HG03558 (cell line): ENCODE measurements around the gene LRRC2.
A peak's percentile ranks its signal among the peaks of the same experiment; 100 is the strongest.
"Not testable (repeated sequence)": the region's sequence is repeated elsewhere in the genome, so short reads cannot be mapped to it uniquely, and the experiment has no call there.

ENCODE experiments used
- ATAC-seq: cut with Tn5 transposase; IDR thresholded peaks from one replicate; pipeline ENCODE4 v1.9.1; 2021; ENCODE audit warnings: moderate number of reproducible peaks; ENCODE audit not compliant: unreplicated experiment; ENCODE audit errors: extremely low read depth

Gene LRRC2

DNA sequence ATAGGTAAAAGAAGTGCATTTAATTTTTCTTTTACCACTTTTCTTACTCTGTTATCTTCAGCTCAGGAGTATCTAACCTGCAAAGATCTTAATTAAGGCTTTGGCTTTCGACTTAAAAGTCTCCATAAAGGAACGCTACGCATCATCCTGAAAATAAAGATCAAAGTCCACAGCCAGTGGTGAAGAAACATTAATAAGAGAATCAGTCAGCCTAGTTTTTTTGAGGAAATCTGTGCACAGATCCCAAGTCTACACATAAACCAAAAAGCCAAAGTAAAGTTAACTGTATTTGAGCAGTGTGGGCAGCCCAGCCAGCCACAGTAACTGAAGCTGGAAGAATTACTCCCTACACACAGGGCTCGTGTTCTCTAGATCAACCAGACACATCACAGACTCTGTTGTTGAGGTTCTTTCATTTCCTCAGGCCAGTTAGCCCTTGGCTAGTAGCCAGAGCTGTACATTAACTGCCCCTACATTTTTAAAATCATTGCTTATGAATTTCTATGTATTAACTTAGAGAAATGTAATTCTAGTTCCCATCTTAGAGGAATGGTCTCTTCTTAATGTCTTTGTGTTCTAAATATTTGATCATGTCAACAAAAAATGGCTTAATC lies 6.9 kb downstream of the LRRC2 start:
- ATAC-seq: no peak

DNA sequence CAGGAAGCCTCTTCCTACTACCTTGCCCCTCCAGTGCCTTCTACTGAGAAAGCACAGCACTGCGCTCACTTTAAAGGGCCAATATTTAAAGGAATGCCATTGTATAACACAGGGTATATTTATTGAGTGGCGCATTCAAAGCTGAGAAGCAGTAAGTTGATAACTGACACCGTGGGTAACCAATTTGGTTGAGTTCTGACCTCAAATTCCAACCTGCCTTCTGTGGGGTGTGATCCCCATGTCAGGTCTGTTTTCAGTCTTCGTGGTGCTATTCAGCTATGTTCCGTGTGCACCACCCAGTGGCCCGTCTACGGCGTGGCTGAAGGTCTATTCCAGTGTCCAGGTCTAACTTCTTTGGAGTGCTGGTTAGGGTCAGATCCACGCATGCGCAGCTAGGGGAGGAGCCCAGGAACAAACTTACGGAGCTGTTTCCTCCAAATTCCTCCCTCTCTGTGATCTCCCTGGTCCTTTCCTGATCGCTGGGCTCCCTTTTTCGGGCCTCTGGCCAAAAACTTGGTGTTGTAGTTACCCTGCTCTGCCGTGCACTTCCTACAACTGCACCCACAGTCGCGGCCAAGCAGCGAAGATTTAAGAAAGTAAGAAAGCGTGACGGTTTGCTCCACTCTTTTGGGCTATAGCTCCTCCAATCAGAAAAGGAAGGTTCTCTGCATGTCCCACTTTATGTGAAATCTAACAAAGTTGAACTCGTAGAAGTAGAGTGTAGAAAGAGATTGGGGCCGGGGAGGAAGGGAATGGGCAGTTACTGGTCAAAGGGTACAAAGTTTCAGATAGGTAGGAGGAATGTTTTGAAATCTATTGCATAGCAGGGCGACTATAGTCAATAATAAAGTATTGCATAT lies 7.7 kb downstream of the LRRC2 start:
- no peak for ATAC-seq

DNA sequence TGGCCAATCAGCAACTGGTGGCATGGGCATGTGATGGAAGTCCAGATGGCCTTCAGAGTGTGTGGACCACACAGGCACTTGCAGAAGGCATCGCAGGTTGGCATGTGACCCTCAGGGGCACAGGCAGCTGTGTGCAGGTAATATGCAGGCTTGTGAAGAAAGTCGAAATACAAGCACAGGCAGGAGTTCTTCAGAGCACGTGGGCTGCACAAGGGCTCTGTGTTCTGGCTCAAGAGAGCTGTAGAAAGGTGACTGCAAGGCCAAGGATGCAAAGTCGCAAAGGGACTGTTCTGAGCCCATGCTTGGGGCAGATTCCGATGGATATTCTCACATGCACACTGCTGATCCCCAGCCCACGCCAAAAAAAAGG lies 8.3 kb downstream of the LRRC2 start:
- no peak for ATAC-seq

DNA sequence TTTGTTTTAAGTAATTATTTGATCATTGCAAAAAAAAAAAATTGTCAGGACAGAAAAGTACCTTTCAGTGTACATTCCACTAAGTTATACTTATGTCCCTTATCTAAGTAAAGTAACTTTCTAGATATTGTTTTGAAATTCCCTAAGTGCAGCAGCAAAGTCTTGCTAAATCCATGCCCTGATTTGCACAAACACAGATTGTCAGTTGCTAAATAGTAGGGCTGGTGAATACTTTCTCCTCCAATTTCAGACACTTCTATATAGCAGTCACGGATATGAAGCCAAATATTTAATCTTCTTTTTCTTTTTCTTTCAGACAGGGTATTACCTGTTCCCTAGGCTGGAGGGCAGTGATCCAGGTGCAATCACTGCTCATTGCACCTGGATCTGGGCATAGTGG lies 12.9 kb downstream of the LRRC2 start:
- ATAC-seq: no peak

DNA sequence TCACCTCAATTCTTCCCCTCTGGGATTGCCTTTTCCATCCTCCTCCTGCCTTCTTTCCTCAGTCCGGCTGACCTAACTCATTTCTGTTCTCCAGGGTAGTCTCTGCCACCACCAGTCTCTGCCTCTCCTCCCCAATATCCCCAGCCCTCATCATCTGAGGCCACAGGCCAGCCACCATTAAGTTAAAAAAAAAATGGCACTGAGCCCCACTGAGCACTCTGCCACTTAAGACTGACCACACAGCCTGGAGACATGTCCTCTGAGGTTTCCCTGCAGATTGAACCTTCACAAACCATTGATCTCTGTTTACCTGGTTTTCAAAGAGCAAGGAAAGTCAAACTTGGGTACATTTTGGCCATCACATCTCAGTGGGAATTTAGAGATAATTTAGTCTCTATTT lies 13.6 kb downstream of the LRRC2 start:
- ATAC-seq: no peak

DNA sequence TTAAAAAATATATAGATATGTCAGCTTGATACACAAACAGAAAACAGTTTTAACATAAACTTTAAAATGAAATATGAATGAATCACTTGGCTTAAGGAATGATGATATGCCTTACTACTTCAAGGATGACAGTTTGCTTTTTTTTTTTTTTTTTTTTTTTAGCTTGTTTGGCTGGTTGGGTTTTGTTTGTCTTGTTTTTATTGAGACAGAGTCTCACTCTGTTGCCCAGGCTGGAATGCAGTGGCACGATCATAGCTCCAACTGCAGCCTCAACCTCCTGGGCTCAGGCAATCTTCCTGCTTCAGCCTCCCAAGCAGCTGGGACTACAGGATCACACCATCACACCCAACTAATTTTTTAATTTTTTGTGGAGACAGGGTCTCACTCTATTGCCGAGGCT lies 14.5 kb downstream of the LRRC2 start:
- no peak for ATAC-seq

DNA sequence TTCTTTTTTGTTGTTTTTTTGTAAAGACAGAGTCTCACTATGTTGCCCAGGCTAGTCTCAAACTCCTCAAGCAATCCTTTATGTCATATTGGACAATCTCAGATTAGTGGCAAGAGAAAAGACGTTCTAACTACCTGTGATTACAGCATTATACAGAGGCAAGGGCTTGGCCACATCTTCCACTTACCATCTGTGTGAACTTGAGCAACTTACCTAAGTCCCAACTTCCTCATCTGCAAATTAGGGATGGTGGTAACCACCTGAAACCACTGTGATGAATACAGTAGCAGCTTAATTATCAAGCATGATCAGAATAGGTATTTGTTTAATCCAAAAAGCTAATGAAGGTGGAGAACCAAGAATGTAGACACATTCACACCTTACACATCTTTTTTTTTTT lies 16.1 kb downstream of the LRRC2 start:
- ATAC-seq: no peak

DNA sequence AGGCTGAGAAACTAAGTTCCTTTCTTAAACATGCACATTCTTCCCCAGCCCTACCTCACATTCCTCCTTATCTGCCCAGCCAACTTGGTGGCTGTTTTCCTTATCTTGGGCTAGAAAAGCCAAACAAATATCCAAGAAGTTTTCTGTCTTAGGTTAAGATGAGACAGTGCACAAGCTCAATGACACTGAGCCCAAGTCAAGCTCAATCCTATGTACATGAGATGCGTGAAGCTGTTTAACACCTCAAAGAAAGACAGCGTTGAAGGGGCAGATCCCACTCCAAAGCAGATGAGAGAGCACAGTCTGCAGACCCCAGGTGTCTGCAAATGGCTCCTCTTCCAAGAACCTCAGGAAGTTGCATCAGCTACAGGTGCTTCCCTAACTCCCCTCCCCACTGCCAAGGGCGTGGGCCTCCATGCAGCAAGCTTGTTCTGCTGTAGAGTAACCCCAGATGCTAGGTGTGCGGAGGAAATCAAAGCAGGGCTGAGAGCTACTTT lies 16.6 kb downstream of the LRRC2 start:
- no peak for ATAC-seq

DNA sequence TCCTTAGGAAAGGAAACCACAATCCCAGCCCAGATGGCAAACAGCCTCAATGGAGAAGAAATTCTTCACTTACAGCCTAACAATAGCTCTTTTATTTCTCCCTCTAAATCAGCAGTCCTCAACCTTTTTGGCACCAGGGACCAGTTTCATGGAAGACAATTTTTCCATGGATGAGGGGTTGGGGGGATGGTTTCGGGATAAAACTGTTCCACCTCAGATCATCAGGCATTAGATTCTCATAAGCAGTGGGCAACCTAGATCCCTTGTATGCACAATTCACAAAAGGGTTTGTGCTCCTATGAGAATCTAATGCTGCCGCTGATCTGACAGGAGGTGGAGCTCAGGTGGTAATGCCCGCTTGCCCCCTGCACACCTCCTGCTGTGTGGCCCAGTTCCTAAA lies 17.5 kb downstream of the LRRC2 start:
- ATAC-seq: not testable (repeated sequence)

DNA sequence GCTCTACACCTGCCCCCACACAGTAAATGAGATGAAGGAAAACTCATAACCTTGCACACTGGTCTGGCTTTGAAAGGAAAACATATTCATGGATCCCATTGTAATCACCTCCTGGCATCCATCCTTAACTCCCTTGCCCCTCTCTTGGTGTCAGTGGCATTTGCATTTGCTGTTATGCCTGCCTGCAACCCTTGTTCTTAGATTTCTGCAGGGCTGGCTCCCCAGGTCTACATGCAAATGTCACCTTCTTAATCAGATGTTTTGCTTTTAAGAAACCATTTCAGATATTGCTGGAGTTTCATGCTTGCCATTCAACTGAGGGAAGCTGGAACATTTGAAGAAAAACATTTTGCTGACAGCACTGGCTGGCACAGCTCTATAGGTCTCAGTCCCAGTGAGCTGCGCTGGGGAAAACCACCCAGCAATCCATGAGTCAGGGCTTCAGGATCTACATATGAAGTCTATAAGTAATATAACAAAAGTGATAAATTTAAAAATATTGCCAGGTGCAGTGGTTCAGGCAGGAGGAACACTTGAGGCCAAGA lies 19.1 kb downstream of the LRRC2 start:
- no peak for ATAC-seq

DNA sequence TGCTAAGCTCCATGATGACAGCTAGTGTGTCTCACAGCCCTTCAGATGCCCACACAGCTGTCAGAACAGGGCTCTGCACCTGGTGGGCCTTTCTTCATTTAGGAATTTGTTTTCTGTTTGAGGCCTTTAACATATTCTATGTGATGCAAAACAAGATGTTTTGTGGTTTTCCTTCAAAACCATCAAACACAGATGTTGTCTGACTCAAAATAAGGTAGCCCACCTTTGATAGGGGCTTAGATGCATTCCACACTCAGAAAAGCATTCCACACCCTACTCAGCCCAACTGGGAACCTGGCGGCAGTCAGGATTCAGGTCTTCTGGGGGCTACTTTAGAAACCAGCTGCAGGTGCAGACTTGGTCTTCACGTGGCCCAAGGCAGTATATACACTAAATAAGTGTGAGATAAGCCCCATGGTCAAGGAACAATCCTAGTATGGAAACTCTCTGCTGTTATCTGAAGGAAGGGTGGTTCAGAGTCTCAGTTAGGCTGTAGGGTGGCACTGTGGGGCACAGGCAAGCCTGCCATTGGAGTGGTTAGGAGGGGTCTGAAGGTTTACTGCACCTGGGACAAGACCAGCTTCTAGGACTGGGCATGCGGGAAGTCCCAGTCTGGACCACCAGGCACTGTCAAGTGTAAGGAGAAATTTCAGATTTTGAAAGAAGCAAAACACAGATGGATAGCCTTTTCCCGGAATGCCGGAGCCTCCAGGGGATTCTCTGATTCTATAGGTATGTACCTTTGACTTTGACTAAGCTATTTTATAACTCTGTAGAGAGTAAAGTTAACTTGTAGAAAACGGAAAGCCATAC lies 20.1 kb downstream of the LRRC2 start:
- ATAC-seq: no peak

DNA sequence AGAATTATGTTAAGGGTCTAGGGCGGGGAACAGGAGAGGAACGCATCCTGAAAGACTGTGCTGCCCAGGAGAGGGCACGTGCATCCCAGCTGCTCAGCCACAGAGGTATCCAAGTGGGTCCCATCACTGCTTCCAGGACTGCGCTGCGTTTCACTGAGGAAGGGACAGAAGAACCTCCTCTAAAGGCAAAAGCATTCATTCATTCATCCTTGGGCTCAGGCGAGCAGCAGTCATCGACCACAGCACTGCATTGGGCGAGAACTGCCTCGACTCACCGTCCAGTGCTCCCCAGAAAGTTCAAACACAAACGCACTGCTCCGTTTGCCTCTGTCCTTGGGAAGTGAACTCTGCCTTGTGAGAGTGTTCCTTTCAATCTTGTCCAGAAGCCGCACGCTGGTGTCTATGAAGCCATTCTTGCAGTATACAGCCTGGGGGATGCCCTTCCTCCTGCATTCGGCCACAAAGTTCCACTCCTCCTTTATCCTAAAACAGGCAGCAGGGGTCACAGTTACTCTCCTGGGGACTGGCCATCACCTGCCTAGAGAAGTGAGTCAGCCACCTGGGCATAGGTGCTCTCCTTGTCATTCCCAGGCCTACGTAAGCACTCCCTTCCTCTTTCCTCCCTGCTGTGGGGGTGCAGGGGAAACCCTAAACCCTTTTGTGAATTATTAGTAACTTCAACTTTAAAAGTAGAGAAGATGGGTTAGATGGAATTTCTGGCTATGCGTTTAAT lies 21.2 kb downstream of the LRRC2 start:
- no peak for ATAC-seq

DNA sequence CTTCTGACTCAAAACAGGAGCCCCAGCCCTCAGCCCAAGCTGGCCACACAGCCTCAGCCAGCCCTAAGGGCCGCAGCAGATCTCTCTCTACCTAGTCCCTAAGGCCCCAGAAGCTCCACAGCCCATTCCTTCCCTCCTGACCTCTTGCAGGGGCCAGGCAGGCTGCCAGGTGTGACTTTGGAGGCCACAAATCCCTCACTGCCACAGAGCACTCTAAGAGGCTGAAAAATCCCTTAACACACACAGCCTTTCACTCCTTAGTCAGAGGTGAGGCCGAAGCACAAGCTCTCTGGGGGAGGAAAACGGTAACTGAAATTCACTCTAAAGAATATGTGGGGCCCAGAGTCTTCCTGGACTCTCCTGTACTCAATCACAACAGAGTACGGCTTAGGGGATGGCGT lies 23.3 kb downstream of the LRRC2 start:
- ATAC-seq: no peak

DNA sequence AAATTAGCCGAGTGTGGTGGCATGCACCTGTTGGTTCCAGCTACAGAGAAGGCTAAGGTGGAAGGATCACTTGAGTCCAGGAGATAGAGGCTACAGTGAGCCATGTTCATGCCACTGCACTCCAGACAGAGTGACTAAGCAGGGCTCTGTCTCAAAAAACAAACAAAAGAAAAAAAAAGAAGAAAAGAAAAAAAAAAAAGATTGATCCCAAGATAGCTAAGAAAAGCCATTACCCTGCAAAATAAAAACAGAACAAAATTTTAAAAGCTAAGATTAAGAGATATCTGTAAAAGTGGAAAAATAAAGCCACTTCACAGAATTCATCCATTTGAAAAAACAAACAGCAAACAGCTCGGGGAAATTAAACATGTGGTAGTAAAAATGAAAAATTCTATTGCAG lies 23.8 kb downstream of the LRRC2 start:
- no peak for ATAC-seq

DNA sequence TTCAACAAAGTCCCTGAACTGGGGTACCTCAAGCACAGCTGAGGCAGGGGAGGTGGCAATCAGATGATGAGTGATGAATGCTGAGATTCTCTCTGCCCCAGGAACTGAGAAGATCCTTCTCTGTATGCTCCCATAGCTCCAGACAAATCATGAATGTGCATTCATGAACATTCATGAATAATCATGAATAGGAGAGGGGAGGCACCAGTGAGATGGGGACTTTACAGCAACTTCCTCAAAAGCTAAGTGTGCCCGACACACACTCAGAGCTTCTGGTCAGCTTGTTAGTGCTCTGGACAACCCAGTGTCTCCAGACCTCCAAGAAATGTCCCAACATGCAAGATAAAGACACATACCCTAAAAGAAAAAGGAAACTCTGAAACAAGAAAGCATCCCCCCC lies 24.3 kb downstream of the LRRC2 start:
- no peak for ATAC-seq

DNA sequence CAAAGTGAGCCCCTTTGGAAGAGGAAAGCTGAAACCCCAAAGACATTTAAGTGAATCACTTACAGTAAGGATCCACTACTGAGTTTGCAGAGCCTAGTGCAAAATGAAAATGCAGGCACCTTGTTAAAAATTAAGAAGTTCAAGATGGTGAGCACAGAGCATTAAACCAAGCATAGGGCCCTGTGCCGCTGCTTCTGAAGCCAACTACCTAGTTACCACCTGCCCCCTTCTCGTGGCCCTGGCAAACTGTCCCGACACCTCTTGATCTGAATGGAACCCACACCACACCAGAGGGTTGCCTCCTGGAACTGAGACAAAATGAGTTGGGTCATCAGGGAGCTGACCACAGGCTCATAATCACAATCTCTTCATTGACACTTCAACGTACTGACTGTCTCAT lies 25.6 kb downstream of the LRRC2 start:
- ATAC-seq: no peak

DNA sequence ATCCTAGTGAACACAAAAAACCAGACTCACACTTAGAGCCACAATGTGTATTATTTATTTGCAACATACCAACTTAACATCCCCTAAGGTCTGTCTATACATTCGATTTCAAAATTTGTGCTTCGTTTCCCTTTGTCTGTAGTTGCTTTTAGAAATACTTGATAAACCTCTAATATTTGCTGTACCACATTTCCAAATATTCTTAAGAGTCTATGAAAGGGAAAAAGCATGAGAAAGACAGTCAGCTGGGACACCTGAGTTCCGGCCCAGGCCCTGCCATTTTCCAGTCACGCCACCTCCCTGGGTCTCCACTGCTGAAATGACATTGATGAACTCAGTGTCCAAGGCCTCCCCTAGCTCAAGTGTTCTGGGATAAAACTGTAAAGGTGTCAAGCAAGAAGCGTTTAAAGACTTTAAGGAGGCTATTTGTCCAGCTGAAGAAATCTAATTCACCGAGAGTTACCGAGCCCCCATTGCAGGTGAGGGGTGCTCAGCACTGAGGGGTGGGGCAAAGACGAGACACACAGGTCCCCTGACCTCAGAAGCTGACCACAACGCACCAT lies 26.6 kb downstream of the LRRC2 start:
- ATAC-seq: no peak

DNA sequence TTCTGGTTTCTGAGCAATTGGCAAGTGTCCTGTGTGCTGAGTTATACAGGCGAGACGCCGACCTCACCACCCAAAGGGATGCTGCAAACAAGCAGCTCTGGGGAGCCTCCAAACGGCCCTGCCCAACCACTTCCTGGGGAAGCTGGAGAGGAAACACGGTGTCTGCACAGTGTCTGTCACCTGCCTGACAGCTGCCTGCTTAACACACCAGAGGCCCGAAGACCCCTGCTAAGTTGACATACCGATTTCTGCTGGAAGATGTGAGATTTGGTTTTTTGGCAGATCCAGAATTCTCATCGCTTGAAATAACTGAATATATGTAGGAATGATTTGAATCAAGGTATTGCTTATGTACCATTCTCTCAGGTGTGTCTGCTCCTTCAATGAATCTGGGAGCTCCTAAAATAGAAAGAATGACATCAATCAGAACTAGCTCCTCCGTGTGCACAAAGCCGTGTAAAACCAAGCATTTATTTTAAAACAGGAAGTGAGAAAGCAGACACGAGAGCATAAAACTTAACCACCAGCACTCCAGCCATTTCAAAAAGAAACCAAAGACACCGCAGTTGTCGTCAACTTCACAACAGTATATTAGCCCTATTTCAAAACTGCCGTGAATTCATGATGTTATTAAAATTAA lies 27.2 kb downstream of the LRRC2 start:
- peak; percentile 60 for ATAC-seq

DNA sequence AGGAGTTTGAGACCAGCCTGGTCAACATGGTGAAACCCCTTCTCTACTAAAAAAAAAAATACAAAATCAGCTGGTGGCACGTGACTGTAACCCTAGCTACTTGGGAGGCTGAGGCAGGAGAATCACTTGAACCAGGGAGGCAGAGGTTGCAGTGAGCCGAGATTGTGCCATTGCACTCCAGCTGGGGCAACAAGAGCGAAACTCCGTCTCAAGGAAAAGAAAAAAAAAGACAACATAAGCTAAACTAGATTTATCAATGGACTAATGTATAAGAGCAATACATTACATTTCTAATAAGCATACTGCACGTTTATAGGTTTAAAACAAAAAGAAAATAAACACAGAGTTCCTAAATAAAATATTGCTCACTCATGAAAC lies 27.7 kb downstream of the LRRC2 start:
- not testable (repeated sequence) for ATAC-seq
